ENCODE results near the gene COL4A2.
"Not testable (repeated sequence)": the region's sequence is repeated elsewhere in the genome, so short reads cannot be mapped to it uniquely, and the experiment has no call there.

COL4A2 gene

DNA sequence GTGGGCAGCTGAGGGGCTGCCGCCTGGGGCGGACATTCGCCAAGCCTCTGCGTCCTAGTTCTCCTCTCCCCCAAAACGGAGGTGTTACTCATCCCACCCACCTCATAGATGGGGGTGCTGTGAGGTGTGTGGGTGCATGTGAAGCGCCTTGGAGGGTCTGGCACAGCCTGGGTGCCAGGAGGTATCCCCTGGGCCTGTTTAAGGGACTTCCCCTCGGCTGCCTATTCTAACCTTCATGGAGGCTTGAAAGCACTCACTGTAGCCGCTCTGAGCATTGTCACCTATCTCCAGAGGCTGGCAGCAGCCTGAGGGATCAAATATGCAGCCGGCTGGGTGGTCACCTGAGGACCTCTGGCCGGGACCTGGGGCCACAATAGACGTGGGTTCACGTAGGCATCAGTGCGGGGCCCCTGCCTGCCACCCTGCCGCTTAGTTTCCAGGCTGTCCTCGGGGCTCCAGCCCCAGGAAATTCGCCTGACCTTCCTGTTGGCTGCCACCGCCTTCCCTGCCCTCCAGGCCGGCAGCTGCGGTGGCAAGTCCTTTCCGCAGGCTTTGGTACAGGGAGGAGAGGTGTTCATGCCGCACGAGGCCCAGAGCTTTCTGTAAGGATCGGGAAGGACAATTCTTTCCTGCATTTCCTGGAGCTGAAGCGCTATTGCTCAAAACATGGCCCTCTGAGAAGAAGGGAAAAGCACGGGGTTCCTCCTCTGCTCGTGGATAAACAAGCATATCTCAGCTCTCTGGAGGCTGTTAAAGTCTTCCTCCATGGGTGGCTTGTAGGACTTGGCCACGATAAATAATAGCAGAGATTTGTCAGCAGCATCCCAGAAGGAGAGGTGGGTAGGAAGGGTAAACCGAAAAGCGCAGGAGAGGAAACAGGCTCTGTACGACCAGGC lies 4.6 kb downstream of the COL4A2 start:
- no peaks in the 10 kb centered on the region for H3K4me1 ChIP-seq (ENCODE audit: insufficient read depth, low read length)
- H3K9ac ChIP-seq (ENCODE audit: low read depth, low read length), result no peak overlapping the region
- H3K27me3 ChIP-seq (ENCODE audit: insufficient read depth, low read length), result peaks cover 22% of the 10 kb centered on the region
- no peak overlapping the region for H3K27ac ChIP-seq (ENCODE audit: low read length)
- H3K36me3 ChIP-seq (ENCODE audit: insufficient read depth, low read depth, low read length), result peaks cover 22% of the 10 kb centered on the region
- no peak overlapping the region for H3K4me3 ChIP-seq (ENCODE audit: low read length)
- H3K9me3 ChIP-seq (ENCODE audit: insufficient read depth, low read depth, low read length), result no peaks in the 10 kb centered on the region

DNA sequence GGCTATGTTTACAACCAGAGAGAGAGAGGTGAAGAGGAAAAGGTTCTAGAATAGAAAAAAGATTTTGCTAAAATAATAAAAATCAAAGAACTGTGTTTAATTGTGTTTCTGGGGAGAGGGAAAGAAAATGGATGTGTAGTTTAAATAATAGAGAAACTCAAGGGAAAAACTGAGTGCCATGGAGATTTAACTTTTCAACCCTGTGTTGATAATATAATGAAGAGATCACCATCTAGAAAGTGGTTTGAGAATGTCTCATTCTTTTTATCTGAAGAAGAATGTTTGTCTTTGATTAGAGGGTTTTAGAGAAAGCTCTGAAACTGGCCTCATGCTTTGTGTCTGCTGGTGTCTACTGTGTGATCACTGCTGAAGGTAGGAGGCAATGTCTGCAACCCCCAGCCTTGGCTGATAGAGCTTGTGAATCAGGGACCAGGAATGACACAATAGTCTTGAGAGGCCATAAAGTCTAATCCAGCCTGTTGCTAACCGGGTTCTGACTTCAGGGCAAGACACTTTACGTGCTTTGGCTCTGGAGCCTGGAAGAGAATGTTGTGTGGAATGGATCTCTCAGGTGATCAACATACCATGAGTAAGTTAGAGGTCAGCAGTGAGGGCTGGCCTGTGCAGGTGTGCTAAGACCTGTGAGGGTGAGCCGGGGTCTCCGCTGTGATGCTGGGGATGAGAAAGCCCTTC lies 5.4 kb downstream of the COL4A2 start:
- H3K27me3 ChIP-seq (ENCODE audit: insufficient read depth, low read length), result peaks cover 20% of the 10 kb centered on the region
- no peak overlapping the region for H3K27ac ChIP-seq (ENCODE audit: low read length)

DNA sequence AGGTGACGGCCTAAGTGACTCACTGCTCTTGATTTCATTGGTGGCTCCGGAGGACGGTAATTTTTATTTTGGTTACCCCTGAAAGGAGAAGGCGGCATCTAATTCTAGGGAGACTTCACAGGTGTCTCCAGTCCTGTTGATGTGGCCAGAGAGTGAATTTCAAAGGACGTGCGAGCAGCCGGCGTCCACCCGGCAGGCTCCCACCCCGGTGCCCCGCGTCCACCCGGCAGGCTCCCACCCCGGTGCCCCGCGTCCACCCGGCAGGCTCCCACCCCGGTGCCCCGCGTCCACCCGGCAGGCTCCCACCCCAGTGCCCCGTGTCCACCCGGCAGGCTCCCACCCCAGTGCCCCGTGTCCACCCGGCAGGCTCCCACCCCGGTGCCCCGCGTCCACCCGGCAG lies 6.2 kb downstream of the COL4A2 start:
- not testable (repeated sequence) for H3K4me3 ChIP-seq (ENCODE audit: low read length); H3K27ac ChIP-seq (ENCODE audit: low read length); H3K9me3 ChIP-seq (ENCODE audit: insufficient read depth, low read depth, low read length); H3K4me1 ChIP-seq (ENCODE audit: insufficient read depth, low read length); H3K9ac ChIP-seq (ENCODE audit: low read depth, low read length)
- Histone ChIP-seq H3K27me3 (ENCODE audit: insufficient read depth, low read length) (peaks cover 12% of the 10 kb centered on the region), H3K36me3 (ENCODE audit: insufficient read depth, low read depth, low read length) (peaks cover 30% of the 10 kb centered on the region)

More for the DNA sequence above, 5.4 kb downstream of the COL4A2 start:
- peaks cover 30% of the 10 kb centered on the region for H3K36me3 ChIP-seq (ENCODE audit: insufficient read depth, low read depth, low read length)
- H3K9me3 ChIP-seq (ENCODE audit: insufficient read depth, low read depth, low read length), result no peaks in the 10 kb centered on the region
- H3K4me1 ChIP-seq (ENCODE audit: insufficient read depth, low read length), result no peaks in the 10 kb centered on the region
- H3K4me3 ChIP-seq (ENCODE audit: low read length), result no peak overlapping the region
- no peak overlapping the region for H3K9ac ChIP-seq (ENCODE audit: low read depth, low read length)

DNA sequence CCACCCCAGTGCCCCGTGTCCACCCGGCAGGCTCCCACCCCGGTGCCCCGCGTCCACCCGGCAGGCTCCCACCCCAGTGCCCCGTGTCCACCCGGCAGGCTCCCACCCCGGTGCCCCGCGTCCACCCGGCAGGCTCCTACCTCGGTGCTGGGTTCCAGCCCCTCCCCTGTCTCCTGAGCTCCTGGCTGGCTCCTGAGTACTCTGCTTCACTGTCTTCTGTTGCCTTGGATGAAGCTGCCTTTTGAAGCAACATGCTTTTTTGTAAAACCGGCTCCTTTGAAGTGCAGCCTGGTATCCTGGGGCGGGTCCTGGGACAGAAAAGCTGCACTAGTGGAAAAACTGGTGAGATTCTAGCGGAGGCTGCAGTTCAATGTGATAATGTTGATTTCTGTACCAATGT lies 6.6 kb downstream of the COL4A2 start:
- H3K4me3 ChIP-seq (ENCODE audit: low read length); H3K27ac ChIP-seq (ENCODE audit: low read length); H3K9me3 ChIP-seq (ENCODE audit: insufficient read depth, low read depth, low read length); H3K27me3 ChIP-seq (ENCODE audit: insufficient read depth, low read length); H3K4me1 ChIP-seq (ENCODE audit: insufficient read depth, low read length); H3K9ac ChIP-seq (ENCODE audit: low read depth, low read length): not testable (repeated sequence)
- peaks cover 30% of the 10 kb centered on the region for H3K36me3 ChIP-seq (ENCODE audit: insufficient read depth, low read depth, low read length)

DNA sequence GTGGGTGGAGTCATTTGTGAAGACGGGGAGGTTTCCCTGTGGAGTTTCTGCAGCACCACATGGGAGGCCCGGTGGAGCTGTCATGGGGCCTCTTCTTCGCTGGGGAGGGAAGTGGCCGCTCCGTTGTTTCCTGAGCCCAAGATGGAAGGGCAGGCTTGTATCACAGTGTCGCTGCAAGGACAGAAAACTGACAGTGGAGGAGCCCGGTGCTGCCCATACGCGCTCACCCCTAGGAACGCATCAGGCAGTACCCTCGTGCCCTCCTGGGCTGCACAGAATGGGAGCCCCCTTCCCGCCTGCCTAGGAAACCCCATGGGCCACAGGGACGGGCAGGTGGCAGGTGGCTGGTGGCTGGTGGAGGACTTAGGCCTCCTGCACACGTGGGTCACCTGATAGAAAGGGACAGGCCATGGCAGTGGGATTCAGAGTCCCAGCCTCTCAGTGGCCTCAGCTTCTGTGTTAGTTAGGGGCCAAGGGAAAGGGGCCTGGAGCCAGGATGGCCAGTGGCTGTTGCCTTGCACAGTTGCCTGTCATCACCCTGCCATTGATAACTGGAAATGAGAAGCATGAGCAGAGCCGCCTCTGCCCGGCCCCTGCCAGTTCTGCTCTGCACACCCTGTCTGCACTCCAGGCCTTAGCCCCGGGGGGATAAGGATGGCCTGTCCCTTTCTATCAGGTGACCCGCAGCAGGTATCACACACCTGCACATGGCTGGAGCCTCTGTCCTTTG lies 7.6 kb downstream of the COL4A2 start:
- Histone ChIP-seq H3K27ac (ENCODE audit: low read length) (no peak overlapping the region), H3K36me3 (ENCODE audit: insufficient read depth, low read depth, low read length) (peaks cover 30% of the 10 kb centered on the region), H3K9me3 (ENCODE audit: insufficient read depth, low read depth, low read length) (no peaks in the 10 kb centered on the region), H3K9ac (ENCODE audit: low read depth, low read length) (no peak overlapping the region), H3K4me3 (ENCODE audit: low read length) (no peak overlapping the region), H3K27me3 (ENCODE audit: insufficient read depth, low read length) (no peaks in the 10 kb centered on the region), H3K4me1 (ENCODE audit: insufficient read depth, low read length) (peaks cover 4% of the 10 kb centered on the region)

DNA sequence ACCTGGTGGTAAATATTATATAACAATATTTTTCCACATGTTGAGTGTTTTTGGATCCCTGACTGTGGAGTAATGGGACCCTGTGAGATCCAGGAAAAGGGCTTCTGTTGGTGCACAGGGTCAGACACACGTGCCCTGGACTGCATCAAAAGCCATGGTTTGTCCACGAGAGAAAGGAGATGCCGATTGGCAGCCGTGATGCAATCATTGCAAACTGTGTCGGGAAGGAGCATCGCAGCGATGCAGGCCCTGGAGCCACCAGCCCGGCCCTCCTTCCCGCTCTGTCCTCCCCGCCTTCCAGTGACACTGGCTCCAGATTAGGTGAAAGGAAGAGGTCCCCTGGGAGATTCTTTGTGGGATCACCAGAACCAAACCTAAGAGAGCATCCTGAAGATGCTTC lies 9.1 kb downstream of the COL4A2 start:
- peaks cover 19% of the 10 kb centered on the region for H3K36me3 ChIP-seq (ENCODE audit: insufficient read depth, low read depth, low read length)
- no peak overlapping the region for H3K27ac ChIP-seq (ENCODE audit: low read length)
- H3K27me3 ChIP-seq (ENCODE audit: insufficient read depth, low read length), result no peaks in the 10 kb centered on the region
- no peak overlapping the region for H3K9ac ChIP-seq (ENCODE audit: low read depth, low read length)
- H3K9me3 ChIP-seq (ENCODE audit: insufficient read depth, low read depth, low read length), result no peaks in the 10 kb centered on the region
- peaks cover 8% of the 10 kb centered on the region for H3K4me1 ChIP-seq (ENCODE audit: insufficient read depth, low read length)
- H3K4me3 ChIP-seq (ENCODE audit: low read length), result no peak overlapping the region

DNA sequence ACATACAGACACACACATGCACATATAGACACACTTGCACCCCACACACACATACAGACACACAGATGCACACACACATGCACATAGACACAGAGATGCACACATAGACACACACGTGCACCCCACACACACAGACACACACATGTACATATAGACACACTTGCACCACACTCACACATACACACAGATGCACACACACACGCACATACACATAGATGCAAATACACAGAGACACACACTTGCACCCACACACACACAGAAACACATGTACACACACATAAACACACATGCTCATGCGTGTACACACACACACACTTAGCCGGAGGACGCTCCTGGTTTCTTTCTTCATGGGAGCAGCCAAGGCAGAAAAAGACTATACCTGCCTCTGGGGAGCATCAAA lies 10.0 kb downstream of the COL4A2 start:
- Histone ChIP-seq H3K36me3 (ENCODE audit: insufficient read depth, low read depth, low read length) (peaks cover 14% of the 10 kb centered on the region), H3K9ac (ENCODE audit: low read depth, low read length) (no peak overlapping the region), H3K4me3 (ENCODE audit: low read length) (no peak overlapping the region), H3K27ac (ENCODE audit: low read length) (no peak overlapping the region), H3K9me3 (ENCODE audit: insufficient read depth, low read depth, low read length) (no peaks in the 10 kb centered on the region), H3K27me3 (ENCODE audit: insufficient read depth, low read length) (no peaks in the 10 kb centered on the region), H3K4me1 (ENCODE audit: insufficient read depth, low read length) (peaks cover 8% of the 10 kb centered on the region)

DNA sequence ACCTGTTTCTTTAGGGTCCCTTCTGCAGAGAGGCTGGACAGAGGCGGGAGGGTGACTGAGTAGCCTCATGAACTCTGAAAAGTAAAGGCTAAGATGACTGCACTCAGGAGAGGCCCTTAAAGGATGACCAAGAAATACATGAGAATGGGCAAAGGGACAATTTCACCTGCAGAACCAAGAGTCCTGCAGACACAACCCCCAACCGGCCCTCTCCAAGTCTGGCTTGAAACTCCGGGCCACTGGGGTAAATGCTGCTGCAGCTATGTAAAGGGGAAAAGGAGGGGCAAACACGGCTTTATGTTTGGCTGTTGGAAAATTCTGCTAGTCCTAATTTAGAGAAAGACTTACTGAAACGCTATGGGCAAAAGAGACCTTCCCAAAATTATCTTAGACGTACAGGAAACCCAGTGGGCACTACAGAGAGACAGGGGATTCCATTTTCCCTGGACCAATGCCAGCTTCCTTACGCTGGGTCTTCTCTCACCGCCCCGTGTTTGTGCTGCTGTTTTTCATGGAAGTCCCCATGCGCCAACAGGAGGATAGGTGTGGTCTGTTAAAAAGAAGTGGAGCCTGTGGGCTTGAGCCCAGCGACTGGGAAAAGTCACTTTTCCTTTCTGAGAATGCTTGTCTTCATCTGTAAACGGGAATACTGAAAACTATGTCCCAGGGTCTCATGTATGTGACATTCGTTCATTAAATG lies 10.6 kb downstream of the COL4A2 start:
- Histone ChIP-seq H3K4me3 (ENCODE audit: low read length) (no peak overlapping the region), H3K4me1 (ENCODE audit: insufficient read depth, low read length) (peaks cover 8% of the 10 kb centered on the region), H3K36me3 (ENCODE audit: insufficient read depth, low read depth, low read length) (peaks cover 14% of the 10 kb centered on the region), H3K9ac (ENCODE audit: low read depth, low read length) (no peak overlapping the region), H3K9me3 (ENCODE audit: insufficient read depth, low read depth, low read length) (no peaks in the 10 kb centered on the region), H3K27ac (ENCODE audit: low read length) (no peak overlapping the region), H3K27me3 (ENCODE audit: insufficient read depth, low read length) (no peaks in the 10 kb centered on the region)

DNA sequence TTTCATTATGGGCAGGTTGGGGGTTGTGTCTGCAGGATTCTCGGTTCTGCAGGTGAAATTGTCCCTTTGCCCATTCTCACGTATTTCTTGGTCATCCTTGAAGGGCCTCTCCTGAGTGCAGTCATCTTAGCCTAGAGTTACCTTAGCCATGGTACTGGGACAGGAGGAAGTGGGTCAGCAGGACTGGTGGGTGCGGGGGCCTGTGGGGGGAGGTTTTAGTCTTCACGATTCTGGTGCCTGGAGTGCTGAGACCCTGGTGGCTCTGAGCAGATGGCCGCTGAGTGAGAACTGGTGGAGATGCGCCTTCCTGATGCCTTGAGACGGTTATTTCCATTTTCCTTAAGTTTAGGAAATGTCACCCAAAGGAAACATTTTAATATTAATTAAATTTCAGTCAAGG lies 11.8 kb downstream of the COL4A2 start:
- Histone ChIP-seq H3K27ac (ENCODE audit: low read length) (no peak overlapping the region), H3K9me3 (ENCODE audit: insufficient read depth, low read depth, low read length) (no peaks in the 10 kb centered on the region), H3K27me3 (ENCODE audit: insufficient read depth, low read length) (no peaks in the 10 kb centered on the region), H3K36me3 (ENCODE audit: insufficient read depth, low read depth, low read length) (peaks cover 14% of the 10 kb centered on the region), H3K9ac (ENCODE audit: low read depth, low read length) (no peak overlapping the region), H3K4me3 (ENCODE audit: low read length) (no peak overlapping the region), H3K4me1 (ENCODE audit: insufficient read depth, low read length) (peaks cover 12% of the 10 kb centered on the region)

DNA sequence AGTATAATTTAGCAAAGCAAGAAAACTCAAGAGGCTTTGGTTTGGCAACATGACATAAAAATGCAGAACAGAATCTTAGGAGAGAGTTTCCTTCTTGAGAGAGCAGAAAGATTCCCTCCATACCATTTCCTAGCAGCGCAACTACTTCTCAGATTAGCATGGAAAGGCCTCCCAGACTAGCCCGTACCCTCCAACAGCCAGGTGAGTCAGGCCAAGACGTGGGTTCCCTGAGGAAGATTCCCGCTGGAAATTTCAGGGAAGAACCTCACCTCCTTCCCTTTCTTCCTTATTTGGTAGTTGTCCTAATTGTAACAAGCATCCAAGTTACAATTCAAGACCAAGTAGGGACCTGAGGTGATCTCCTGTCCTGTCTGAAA lies 12.3 kb downstream of the COL4A2 start:
- peaks cover 14% of the 10 kb centered on the region for H3K36me3 ChIP-seq (ENCODE audit: insufficient read depth, low read depth, low read length)
- H3K27me3 ChIP-seq (ENCODE audit: insufficient read depth, low read length), result no peaks in the 10 kb centered on the region
- H3K9me3 ChIP-seq (ENCODE audit: insufficient read depth, low read depth, low read length), result no peaks in the 10 kb centered on the region
- H3K4me3 ChIP-seq (ENCODE audit: low read length), result no peak overlapping the region
- peaks cover 12% of the 10 kb centered on the region for H3K4me1 ChIP-seq (ENCODE audit: insufficient read depth, low read length)
- H3K9ac ChIP-seq (ENCODE audit: low read depth, low read length), result no peak overlapping the region
- no peak overlapping the region for H3K27ac ChIP-seq (ENCODE audit: low read length)

DNA sequence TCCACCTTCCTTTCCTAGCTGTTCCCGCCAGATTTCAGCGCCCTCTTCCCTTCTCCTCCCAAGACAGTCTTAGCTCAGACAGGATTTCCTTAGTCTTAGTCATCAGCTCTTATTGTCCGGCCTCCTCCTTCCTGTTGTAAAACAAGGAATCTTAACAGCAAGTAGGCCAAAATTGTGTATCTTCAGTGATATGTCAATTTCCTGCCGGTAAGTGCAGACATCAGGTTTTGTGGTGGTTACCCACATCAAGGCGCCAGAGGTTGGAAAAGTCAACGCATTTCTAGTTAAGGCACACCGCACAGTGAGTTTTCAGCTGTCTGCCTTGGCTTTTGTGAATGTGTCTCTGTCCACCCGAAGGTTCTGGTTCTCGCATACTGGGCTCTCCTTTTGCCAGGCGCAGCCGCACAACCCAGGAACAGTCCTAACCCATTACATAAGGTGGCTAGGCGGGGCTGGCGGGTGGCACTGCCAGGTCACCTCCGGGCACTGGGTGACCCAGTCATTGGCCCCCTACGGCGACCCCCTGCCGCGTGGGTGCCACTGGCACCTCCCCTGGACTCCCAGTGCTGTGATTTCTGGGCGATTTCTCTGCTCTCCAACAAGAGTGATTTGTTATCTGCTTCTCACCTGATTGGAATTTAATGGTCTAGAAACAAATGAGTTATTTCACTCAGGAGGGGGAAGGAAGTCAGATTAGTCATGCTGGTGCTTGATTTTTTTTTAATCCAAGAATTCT lies 12.9 kb downstream of the COL4A2 start:
- peaks cover 12% of the 10 kb centered on the region for H3K4me1 ChIP-seq (ENCODE audit: insufficient read depth, low read length)
- H3K27ac ChIP-seq (ENCODE audit: low read length), result no peak overlapping the region
- H3K9ac ChIP-seq (ENCODE audit: low read depth, low read length), result no peak overlapping the region
- H3K27me3 ChIP-seq (ENCODE audit: insufficient read depth, low read length), result no peaks in the 10 kb centered on the region
- no peak overlapping the region for H3K4me3 ChIP-seq (ENCODE audit: low read length)
- H3K9me3 ChIP-seq (ENCODE audit: insufficient read depth, low read depth, low read length), result no peaks in the 10 kb centered on the region
- peaks cover 14% of the 10 kb centered on the region for H3K36me3 ChIP-seq (ENCODE audit: insufficient read depth, low read depth, low read length)

All from iPS-20b (cell line).